Endothelial cell of umbilical vein (primary cell): Measurements from ENCODE around the gene GBP7. TPM values are rescaled to one million over a fixed set of nuclear protein-coding genes. Genes with fewer than 3 reads are reported as not detected.

Experiments used
- BruUV-seq: library from RNA; stranded (reverse); fragments of 400-500 nt; replicated peaks from 2 replicates; lab custom pipeline; 2021; lab: Mats Ljungman, UMichigan
- CTCF ChIA-PET: fragments of 300-600, 350-600 bp; sonication (Branson Sonifier 250); formaldehyde crosslinking; loops from one replicate; lab custom pipeline; 2021; ENCODE audit warnings: antibody characterized with exemption, inconsistent platforms; lab: Charles Lee
- POLR2A ChIA-PET: fragments of 300-600, 350-600 bp; sonication (Branson Sonifier 250); formaldehyde crosslinking; loops from one replicate; lab custom pipeline; 2021; ENCODE audit warnings: antibody characterized with exemption, inconsistent platforms; lab: Charles Lee
- DNase-seq: peaks from one replicate; pipeline ENCODE4 v3.0.0-alpha.2; 2011; ENCODE audit warnings: low read depth, low spot score
- FAIRE-seq: peaks from 2 replicates; lab custom pipeline; 2011; peaks lifted over from hg19 to GRCh38; lab: Jason Lieb, UNC
- H2AFZ ChIP-seq: 2 replicates; pipeline ENCODE4 v1.6.0; 2012; ENCODE audit warnings: low read depth, low read length, control low read depth, inconsistent platforms
- H3K27ac ChIP-seq: 2 replicates; pipeline ENCODE4 v1.5.1; 2011; ENCODE audit warnings: low read depth, mild to moderate bottlenecking, control low read depth, low read length, moderate library complexity; ENCODE audit not compliant: insufficient read depth
- H3K27me3 ChIP-seq, 2 experiments: 2 replicates each; pipeline versions ENCODE4 v1.6.0 to v1.6.1; 2011; ENCODE audit warnings: low read length in 2 of 2, mixed read lengths in 1 of 2; ENCODE audit not compliant: control insufficient read depth in 2 of 2, insufficient read depth in 2 of 2
- H3K36me3 ChIP-seq, 2 experiments: 2 replicates in 1 of 2; 3 replicates in 1 of 2; pipeline ENCODE4 v1.5.1; 2011; ENCODE audit warnings: low read length in 2 of 2, mild to moderate bottlenecking in 1 of 2, moderate library complexity in 1 of 2; ENCODE audit not compliant: control insufficient read depth in 2 of 2, insufficient read depth in 2 of 2; ENCODE audit errors: extremely low read depth in 1 of 2
- H3K4me1 ChIP-seq: 3 replicates; pipeline ENCODE4 v1.5.1; 2011; ENCODE audit warnings: mild to moderate bottlenecking, low read length; ENCODE audit not compliant: control insufficient read depth, insufficient read depth; ENCODE audit errors: extremely low read depth
- H3K4me2 ChIP-seq: 2 replicates; pipeline ENCODE4 v1.6.1; 2011; ENCODE audit warnings: low read length, control low read depth, mixed read lengths; ENCODE audit not compliant: insufficient read depth
- H3K4me3 ChIP-seq, 3 experiments: fragments of 200-600 bp in 1 of 3; sonication (generic), shearing (Covaris generic) in 1 of 3; replicated peaks in 1 of 3; 2 replicates each; pipeline ENCODE4 v1.5.1; 2011 to 2016; ENCODE audit warnings: control low read depth in 3 of 3, low read length in 3 of 3, mild to moderate bottlenecking in 2 of 3, inconsistent platforms in 1 of 3, low read depth in 1 of 3, moderate library complexity in 1 of 3; ENCODE audit not compliant: insufficient read depth in 1 of 3
- H3K79me2 ChIP-seq: 2 replicates; pipeline ENCODE4 v1.6.0; 2012; ENCODE audit warnings: low read length, inconsistent platforms; ENCODE audit not compliant: control insufficient read depth, insufficient read depth
- H3K9ac ChIP-seq: replicated peaks from 2 replicates; pipeline ENCODE3; 2011; ENCODE audit warnings: low read length, control low read depth; ENCODE audit not compliant: insufficient read depth; ENCODE audit errors: extremely low read depth
- H3K9me1 ChIP-seq: replicated peaks from 3 replicates; pipeline ENCODE4 v1.6.0; 2011; ENCODE audit warnings: mild to moderate bottlenecking, low read length; ENCODE audit not compliant: control insufficient read depth, insufficient read depth; ENCODE audit errors: extremely low read depth
- H3K9me3 ChIP-seq: replicated peaks from 2 replicates; pipeline ENCODE4 v1.5.1; 2012; ENCODE audit warnings: low read length, inconsistent platforms; ENCODE audit not compliant: control insufficient read depth, insufficient read depth
- H4K20me1 ChIP-seq: replicated peaks from 2 replicates; pipeline ENCODE3; 2011; ENCODE audit warnings: mild to moderate bottlenecking, low read length; ENCODE audit not compliant: control insufficient read depth, insufficient read depth; ENCODE audit errors: extremely low read depth
- CTCF ChIP-seq, 2 donors: IDR thresholded peaks; 1 replicate in 1 of 2; 2 replicates in 1 of 2; pipeline ENCODE4 v1.5.1; 2011; ENCODE audit warnings: low read length in 2 of 2, mild to moderate bottlenecking in 2 of 2, moderate library complexity in 2 of 2, control low read depth in 1 of 2, inconsistent platforms in 1 of 2, low read depth in 1 of 2; ENCODE audit not compliant: insufficient read depth in 1 of 2; ENCODE audit errors: extremely low read depth in 1 of 2
- EZH2 ChIP-seq: IDR thresholded peaks from 2 replicates; pipeline ENCODE4 v1.6.1; 2012; ENCODE audit warnings: borderline replicate concordance, low read depth, mild to moderate bottlenecking, moderate library complexity, low read length, inconsistent platforms; ENCODE audit not compliant: severe bottlenecking
- FOS ChIP-seq: IDR thresholded peaks from 2 replicates; pipeline ENCODE4 v1.6.1; 2011; ENCODE audit warnings: mild to moderate bottlenecking, low read length, moderate library complexity, borderline replicate concordance; ENCODE audit not compliant: insufficient read depth
- GATA2 ChIP-seq: IDR thresholded peaks from 2 replicates; pipeline ENCODE4 v1.7.0; 2011; ENCODE audit warnings: low read depth, mild to moderate bottlenecking, moderate library complexity, mixed read lengths, low read length; ENCODE audit not compliant: insufficient read length, insufficient read depth
- JUN ChIP-seq: IDR thresholded peaks from 2 replicates; pipeline ENCODE4 v1.6.1; 2011; ENCODE audit warnings: borderline replicate concordance, low read depth; ENCODE audit not compliant: insufficient read length, insufficient read depth
- MAX ChIP-seq: IDR thresholded peaks from 2 replicates; pipeline ENCODE4 v1.6.1; 2011; ENCODE audit not compliant: insufficient read depth, insufficient read length
- MYC ChIP-seq: IDR thresholded peaks from one replicate; pipeline ENCODE4 v1.6.1; 2011; ENCODE audit warnings: mild to moderate bottlenecking, low read depth, low read length
- POLR2A ChIP-seq: IDR thresholded peaks from 2 replicates; pipeline ENCODE4 v1.6.1; 2012; ENCODE audit warnings: low read depth, mild to moderate bottlenecking, control low read depth, low read length
- POLR2AphosphoS5 ChIP-seq: IDR thresholded peaks from 2 replicates; pipeline ENCODE4 v1.6.1; 2012; ENCODE audit warnings: low read depth, mild to moderate bottlenecking, control low read depth, low read length, moderate library complexity; ENCODE audit not compliant: insufficient read depth
- dilution Hi-C: fragments of 300-500 bp; cut with MboI; formaldehyde crosslinking; loops from one replicate; pipeline ENCODE4 v1.15.0; 2019; ENCODE audit warnings: low sequenced_read_pairs; ENCODE audit not compliant: extremely low pct_ligation_motif_present
- intact Hi-C: fragments of 100-400 bp; cut with micrococcal nuclease; formaldehyde crosslinking; loops from one replicate; pipeline ENCODE4 v1.10.0; 2022
- polyA plus RNA-seq, 4 experiments: library from polyadenylated mRNA; depleted of rRNA in 3 of 4; stranded (reverse) in 3 of 4; unstranded in 1 of 4; fragments of >200 nt; gene quantifications; 2 replicates each; pipeline versions ENCODE4 v1.2.1 to v1.2.3, GENCODE V29; 2011 to 2012; ENCODE audit warnings: missing spikeins in 1 of 4
- total RNA-seq: library from RNA; stranded (reverse); gene quantifications from 2 replicates; pipeline ENCODE4 v1.2.3, GENCODE V29; 2021

Gene GBP7
- total and polyA plus RNA-seq, 2 donors (not counting 3 experiments of a cell fraction or from before 2014, with no cell fraction given), result not detected

GRCh38 chr1:89176971-89177370 is 1.2 kb upstream of the GBP7 start:
- intact Hi-C loops (no loop called here), dilution Hi-C loops (no loop called here)
- TF ChIP-seq EZH2, result no peak
- no peak for TF ChIP-seq GATA2
- DNase-seq, result no peak
- Histone ChIP-seq H3K79me2 (no peaks in the 10 kb centered on the region), H3K4me3 (no peak overlapping the region), H3K4me1 (no peaks in the 10 kb centered on the region), H4K20me1 (no peaks in the 10 kb centered on the region), H3K36me3 (no peaks in the 10 kb centered on the region), H3K4me2 (no peak overlapping the region), H3K9ac (no peak overlapping the region), H2AFZ (no peak overlapping the region), H3K9me3 (no peaks in the 10 kb centered on the region), H3K27me3 (no peaks in the 10 kb centered on the region), H3K9me1 (no peaks in the 10 kb centered on the region), H3K27ac (no peak overlapping the region)
- no peak for FAIRE-seq
- ChIA-PET POLR2A (no interaction called here), CTCF (interaction anchor here (0.9 to 1.1 kb wide), 2 partner anchors 40 to 203 kb away, joined by 3 read pairs; no protein-coding TSS in a partner anchor)
- BruUV-seq, result no TSS peak

- Histone ChIP-seq H3K9me1 (no peaks in the 10 kb centered on the region), H3K79me2 (no peaks in the 10 kb centered on the region), H3K36me3 (no peaks in the 10 kb centered on the region), H3K27me3 (no peaks in the 10 kb centered on the region), H3K4me1 (no peaks in the 10 kb centered on the region), H3K27ac (no peak overlapping the region), H3K9ac (no peak overlapping the region), H3K4me2 (no peak overlapping the region), H3K9me3 (no peaks in the 10 kb centered on the region), H2AFZ (no peak overlapping the region), H4K20me1 (no peaks in the 10 kb centered on the region), H3K4me3 (no peak overlapping the region)
- ChIA-PET POLR2A (no interaction called here), CTCF (interaction anchor here (0.9 kb wide), 1 partner anchor 89 kb away, joined by 3 read pairs; no protein-coding TSS in a partner anchor)
- intact Hi-C loops (no loop called here), dilution Hi-C loops (no loop called here)
- no TSS peak for BruUV-seq
- DNase-seq (no peak), FAIRE-seq (no peak)
- no peak for TF ChIP-seq JUN
- TF ChIP-seq POLR2AphosphoS5, result no peak
- TF ChIP-seq FOS, result no peak
- no peak for TF ChIP-seq MYC
- no peak for TF ChIP-seq CTCF (IDR thresholded peaks at IDR 0.05; ENCODE audit: extremely low read depth in 1 of 2, insufficient read depth in 1 of 2, low read depth in 1 of 2, low read length in 2 of 2)
- TF ChIP-seq POLR2A, result no peak
- TF ChIP-seq EZH2, result no peak
- no peak for TF ChIP-seq MAX
- no peak for TF ChIP-seq GATA2
Measured at GRCh38 chr1:89174491-89174890, 1.3 kb downstream of the GBP7 start.
